K562 (cell line): ENCODE measurements around the gene TSHR. TPM values are rescaled to one million over a fixed set of nuclear protein-coding genes. Genes with fewer than 3 reads are reported as not detected.

ENCODE experiments used
- CBFA2T2 ChIP-seq: fragments of 450-650 bp; conservative IDR thresholded peaks from 2 replicates; pipeline ENCODE4 v1.6.1; 2017; ENCODE audit warnings: mild to moderate bottlenecking
- CBFA2T3 ChIP-seq: fragments of 450-650 bp; IDR thresholded peaks from 2 replicates; pipeline ENCODE4 v1.6.1; 2017
- DPF2 ChIP-seq: fragments of 450-650 bp; IDR thresholded peaks from 2 replicates; pipeline ENCODE4 v1.6.1; 2016
- E2F6 ChIP-seq, 2 experiments: IDR thresholded peaks; 2 replicates each; pipeline ENCODE4 v1.6.1; 2011; ENCODE audit warnings: borderline replicate concordance in 1 of 2, control low read depth in 1 of 2, low read depth in 1 of 2, low read length in 1 of 2, mild to moderate bottlenecking in 1 of 2, mixed read lengths in 1 of 2, moderate library complexity in 1 of 2; ENCODE audit not compliant: insufficient read depth in 1 of 2, insufficient read length in 1 of 2, poor library complexity in 1 of 2, severe bottlenecking in 1 of 2; ENCODE audit errors: extremely low read depth in 1 of 2
- LEF1 ChIP-seq: fragments of 450-650 bp; IDR thresholded peaks from 2 replicates; pipeline ENCODE4 v1.6.1; 2016; ENCODE audit warnings: mild to moderate bottlenecking
- MBD2 ChIP-seq: sonication (generic); IDR thresholded peaks from 2 replicates; pipeline ENCODE4 v1.6.1; 2016; ENCODE audit warnings: low read depth, borderline replicate concordance
- MTA2 ChIP-seq: fragments of 450-650 bp; IDR thresholded peaks from 2 replicates; pipeline ENCODE4 v1.6.1; 2016; ENCODE audit warnings: low read depth
- TAL1 ChIP-seq: fragments of 450-650 bp; IDR thresholded peaks from 2 replicates; pipeline ENCODE4 v1.6.1; 2016; ENCODE audit warnings: mild to moderate bottlenecking
- polyA plus RNA-seq, 8 experiments: library from polyadenylated mRNA; depleted of rRNA in 4 of 8; stranded (reverse) in 5 of 8; unstranded in 3 of 8; fragments of >200 nt; fragmentation: Nextera tagmentation in 2 of 8; fragmentation: Illumina TruSeq in 1 of 8; extraction: Ambion mirVana in 2 of 8; extraction: Trizol in 1 of 8; gene quantifications; 2 replicates each; pipeline versions ENCODE4 v1.2.1 to v1.2.3, GENCODE V29; 2011 to 2014; ENCODE audit warnings: inconsistent platforms in 1 of 8, missing spikeins in 1 of 8
- total RNA-seq, 7 experiments: library from RNA; depleted of rRNA in 6 of 7; stranded (reverse); fragments of >200 nt in 6 of 7; fragmentation: Illumina TruSeq in 2 of 7; extraction: Trizol in 2 of 7; gene quantifications; 2 replicates each; pipeline versions ENCODE4 v1.2.1 to v1.2.3, GENCODE V29; 2011 to 2021; ENCODE audit warnings: low replicate concordance in 1 of 7
- TF ChIP-seq, protein P1 (sequence below): fragments of 450-650 bp; IDR thresholded peaks from 2 replicates; pipeline ENCODE4 v1.7.0; 2016; ENCODE audit warnings: borderline replicate concordance
- TF ChIP-seq, protein P2 (sequence below): sonication (generic); formaldehyde crosslinking; IDR thresholded peaks from 2 replicates; pipeline ENCODE4 v1.8.1; 2023; ENCODE audit warnings: missing genetic modification reagents, mild to moderate bottlenecking, borderline replicate concordance
- TF ChIP-seq, protein P3 (sequence below): fragments of 200-800 bp; sonication (Bioruptor generic); IDR thresholded peaks from 2 replicates; pipeline ENCODE4 v1.6.1; 2017; ENCODE audit warnings: missing genetic modification characterization, missing compliant biosample characterization

The TSHR gene
- total and polyA plus RNA-seq, 9 of the 15 experiments (the other 6 are each of a cell fraction or from before 2014, with no cell fraction given), result 0.01 to 0.10 TPM; not detected in 7

DNA sequence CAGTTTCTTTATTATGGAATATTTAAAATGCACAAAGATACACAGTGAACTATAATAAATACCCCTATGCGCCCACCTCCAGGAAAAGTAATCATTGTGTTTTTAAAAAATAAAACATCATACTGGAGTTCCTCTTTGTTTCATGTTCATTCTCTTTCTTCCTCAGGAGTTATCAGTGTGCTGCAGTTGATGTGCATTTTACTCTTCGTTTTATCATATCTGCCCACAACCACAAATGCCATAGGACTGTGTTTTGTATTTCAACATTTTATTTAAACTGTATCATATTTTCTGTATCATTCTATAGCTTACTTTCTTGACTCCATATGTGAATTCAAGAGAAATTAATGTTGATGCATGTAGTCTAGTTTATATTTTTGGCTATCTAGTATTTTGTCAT lies 53.9 kb downstream of the TSHR start (continued):
- TF ChIP-seq, protein P1, sequence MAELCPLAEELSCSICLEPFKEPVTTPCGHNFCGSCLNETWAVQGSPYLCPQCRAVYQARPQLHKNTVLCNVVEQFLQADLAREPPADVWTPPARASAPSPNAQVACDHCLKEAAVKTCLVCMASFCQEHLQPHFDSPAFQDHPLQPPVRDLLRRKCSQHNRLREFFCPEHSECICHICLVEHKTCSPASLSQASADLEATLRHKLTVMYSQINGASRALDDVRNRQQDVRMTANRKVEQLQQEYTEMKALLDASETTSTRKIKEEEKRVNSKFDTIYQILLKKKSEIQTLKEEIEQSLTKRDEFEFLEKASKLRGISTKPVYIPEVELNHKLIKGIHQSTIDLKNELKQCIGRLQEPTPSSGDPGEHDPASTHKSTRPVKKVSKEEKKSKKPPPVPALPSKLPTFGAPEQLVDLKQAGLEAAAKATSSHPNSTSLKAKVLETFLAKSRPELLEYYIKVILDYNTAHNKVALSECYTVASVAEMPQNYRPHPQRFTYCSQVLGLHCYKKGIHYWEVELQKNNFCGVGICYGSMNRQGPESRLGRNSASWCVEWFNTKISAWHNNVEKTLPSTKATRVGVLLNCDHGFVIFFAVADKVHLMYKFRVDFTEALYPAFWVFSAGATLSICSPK, result no peak
- TF ChIP-seq TAL1 (peak; percentile 63), MTA2 (0 out of 2 replicates have a peak, but pooled peaks have one; percentile 24), DPF2 (0 out of 2 replicates have a peak, but pooled peaks have one; percentile 31), MBD2 (no peak), CBFA2T2 (peak; percentile 35), CBFA2T3 (peak; percentile 69), E2F6 (IDR thresholded peaks at IDR 0.05; ENCODE audit: borderline replicate concordance in 1 of 2, extremely low read depth in 1 of 2, insufficient read depth in 1 of 2, insufficient read length in 1 of 2, low read depth in 1 of 2, low read length in 1 of 2, poor library complexity in 1 of 2, severe bottlenecking in 1 of 2) (no peak), LEF1 (0 out of 2 replicates have a peak, but pooled peaks have one; percentile 32)
- TF ChIP-seq, protein P2, sequence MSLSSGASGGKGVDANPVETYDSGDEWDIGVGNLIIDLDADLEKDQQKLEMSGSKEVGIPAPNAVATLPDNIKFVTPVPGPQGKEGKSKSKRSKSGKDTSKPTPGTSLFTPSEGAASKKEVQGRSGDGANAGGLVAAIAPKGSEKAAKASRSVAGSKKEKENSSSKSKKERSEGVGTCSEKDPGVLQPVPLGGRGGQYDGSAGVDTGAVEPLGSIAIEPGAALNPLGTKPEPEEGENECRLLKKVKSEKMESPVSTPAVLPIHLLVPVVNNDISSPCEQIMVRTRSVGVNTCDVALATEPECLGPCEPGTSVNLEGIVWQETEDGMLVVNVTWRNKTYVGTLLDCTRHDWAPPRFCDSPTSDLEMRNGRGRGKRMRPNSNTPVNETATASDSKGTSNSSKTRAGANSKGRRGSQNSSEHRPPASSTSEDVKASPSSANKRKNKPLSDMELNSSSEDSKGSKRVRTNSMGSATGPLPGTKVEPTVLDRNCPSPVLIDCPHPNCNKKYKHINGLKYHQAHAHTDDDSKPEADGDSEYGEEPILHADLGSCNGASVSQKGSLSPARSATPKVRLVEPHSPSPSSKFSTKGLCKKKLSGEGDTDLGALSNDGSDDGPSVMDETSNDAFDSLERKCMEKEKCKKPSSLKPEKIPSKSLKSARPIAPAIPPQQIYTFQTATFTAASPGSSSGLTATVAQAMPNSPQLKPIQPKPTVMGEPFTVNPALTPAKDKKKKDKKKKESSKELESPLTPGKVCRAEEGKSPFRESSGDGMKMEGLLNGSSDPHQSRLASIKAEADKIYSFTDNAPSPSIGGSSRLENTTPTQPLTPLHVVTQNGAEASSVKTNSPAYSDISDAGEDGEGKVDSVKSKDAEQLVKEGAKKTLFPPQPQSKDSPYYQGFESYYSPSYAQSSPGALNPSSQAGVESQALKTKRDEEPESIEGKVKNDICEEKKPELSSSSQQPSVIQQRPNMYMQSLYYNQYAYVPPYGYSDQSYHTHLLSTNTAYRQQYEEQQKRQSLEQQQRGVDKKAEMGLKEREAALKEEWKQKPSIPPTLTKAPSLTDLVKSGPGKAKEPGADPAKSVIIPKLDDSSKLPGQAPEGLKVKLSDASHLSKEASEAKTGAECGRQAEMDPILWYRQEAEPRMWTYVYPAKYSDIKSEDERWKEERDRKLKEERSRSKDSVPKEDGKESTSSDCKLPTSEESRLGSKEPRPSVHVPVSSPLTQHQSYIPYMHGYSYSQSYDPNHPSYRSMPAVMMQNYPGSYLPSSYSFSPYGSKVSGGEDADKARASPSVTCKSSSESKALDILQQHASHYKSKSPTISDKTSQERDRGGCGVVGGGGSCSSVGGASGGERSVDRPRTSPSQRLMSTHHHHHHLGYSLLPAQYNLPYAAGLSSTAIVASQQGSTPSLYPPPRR (CRISPR knock-in tag), result no peak
- TF ChIP-seq, protein P3, sequence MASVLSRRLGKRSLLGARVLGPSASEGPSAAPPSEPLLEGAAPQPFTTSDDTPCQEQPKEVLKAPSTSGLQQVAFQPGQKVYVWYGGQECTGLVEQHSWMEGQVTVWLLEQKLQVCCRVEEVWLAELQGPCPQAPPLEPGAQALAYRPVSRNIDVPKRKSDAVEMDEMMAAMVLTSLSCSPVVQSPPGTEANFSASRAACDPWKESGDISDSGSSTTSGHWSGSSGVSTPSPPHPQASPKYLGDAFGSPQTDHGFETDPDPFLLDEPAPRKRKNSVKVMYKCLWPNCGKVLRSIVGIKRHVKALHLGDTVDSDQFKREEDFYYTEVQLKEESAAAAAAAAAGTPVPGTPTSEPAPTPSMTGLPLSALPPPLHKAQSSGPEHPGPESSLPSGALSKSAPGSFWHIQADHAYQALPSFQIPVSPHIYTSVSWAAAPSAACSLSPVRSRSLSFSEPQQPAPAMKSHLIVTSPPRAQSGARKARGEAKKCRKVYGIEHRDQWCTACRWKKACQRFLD, result no peak
